NCI-H1436 (cell line): ENCODE measurements around the gene ZC3H15.
"Not testable (repeated sequence)": the region's sequence is repeated elsewhere in the genome, so short reads cannot be mapped to it uniquely, and the experiment has no call there.

Experiments
- DNase-seq: peaks from one replicate; lab custom pipeline; 2025; lab: John Stamatoyannopoulos, UW

ZC3H15 gene

DNA sequence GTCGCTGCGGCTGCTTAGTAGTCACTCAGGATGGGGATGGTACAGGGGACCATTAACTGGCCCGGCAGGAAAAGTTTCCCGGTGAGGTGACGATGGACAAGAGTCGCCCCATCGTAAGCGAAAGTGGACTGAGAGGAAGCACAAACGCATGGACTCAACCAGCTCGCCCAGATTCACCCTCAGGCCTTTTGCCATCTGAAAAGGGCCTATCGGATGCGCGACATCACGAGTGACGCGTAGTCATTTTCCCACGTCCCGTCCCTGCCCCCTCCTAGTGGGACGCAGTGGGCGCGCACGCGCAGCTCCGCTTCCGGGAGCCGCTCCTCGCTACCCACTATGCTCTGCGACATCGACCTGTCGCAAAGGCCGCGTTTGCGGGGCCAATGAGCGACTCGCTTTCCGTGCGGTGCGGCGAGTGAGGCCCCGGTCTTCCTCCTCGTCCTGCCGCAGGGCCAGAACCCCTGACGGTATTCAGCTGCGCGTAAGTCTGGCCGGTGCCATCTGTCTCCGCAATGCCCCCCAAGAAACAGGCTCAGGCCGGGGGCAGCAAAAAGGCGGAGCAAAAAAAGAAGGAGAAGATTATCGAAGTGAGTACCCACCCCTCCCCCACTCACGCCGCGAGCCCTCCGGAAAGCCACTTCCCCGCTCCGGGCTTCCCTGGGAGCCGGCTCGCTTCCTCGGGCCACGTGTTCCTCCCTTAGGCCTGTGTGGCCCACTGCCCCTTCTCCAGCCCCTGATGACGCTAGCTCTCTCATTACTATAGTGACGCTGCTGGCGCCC, at the start of gene ZC3H15:
Gene ZC3H15, plus strand, starts transcription at position 390 of the 780 bp plus-strand sequence. Its CDS starts 123 bp downstream, at position 513.
- peak; percentile 94 for DNase-seq

DNA sequence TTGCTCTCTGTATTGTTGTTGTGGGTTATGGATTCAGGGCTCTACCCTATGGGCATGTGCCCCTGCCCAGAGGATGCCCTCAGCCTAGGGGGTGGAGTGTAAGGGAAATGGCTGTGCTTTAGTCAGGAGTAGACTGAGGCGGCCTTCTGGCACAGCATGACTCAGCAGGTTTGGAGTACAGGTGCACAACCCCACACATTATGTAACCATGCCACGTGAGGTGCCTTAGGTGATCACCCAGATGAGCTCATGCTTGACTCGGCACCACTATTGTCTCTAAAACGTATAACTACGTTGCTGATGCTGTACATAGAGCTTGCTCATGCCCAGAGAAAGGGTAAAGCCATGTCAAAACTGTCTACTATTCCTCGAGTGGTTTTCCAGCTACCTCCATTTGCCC, 48.3 kb upstream of the ZC3H15 start:
- no peak for DNase-seq

DNA sequence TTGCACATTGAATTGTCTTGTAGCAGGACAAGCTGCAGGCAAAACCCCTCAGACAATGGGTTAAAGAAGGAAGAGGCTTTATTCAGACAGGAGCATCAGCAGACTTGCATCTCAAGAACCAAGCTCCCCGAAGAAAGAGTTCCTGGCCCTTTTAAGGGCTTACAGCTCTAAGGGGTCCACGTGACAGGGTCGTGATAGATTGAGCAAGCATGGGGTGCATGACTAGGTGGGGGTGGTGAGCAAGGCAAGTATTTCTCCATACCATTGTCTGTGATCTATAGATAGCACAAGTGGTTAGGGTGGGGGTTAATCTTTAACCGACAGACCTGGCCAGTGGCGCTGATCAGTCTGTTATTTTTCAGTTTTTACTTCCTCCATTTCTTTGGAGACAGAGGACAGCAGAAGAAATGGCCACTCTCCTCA, 46.4 kb upstream of the ZC3H15 start:
- DNase-seq: not testable (repeated sequence)

DNA sequence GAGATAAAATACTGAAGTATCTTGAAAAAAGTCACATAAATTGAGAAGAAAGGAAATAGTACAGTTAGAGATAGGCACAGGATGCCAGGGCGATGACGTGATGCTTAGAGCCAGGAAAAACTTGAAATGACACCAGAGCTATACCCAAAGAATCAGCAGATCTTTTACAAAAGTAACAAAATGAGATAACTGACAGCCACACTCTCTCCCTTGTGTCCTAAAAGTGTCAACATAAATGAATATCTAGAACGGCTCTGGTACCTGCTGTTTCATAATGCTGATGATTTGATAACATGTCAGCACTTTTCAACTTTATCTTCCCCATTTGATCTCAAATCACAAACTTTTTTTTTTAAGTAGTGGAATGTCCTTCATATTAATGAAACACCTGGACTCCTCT, 45.6 kb upstream of the ZC3H15 start:
- no peak for DNase-seq

DNA sequence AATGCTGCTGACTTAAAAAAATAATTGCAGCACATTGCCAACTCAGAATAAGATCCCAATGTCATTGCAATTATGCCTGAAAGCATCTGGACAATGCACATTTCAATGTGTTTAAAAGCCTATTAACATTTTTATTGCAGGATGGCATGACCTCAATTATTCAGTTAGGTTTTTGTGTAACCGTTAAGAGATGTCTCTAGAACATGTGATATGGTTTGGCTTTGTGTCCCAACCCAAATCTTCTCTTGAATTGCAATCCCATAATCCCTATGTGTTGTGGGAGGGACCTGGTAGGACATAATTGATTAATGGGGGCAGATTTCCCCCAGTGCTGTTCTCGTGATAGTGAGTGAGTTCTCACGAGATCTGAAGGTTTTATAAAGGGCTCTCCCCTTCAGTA, 43.2 kb upstream of the ZC3H15 start:
- no peak for DNase-seq

DNA sequence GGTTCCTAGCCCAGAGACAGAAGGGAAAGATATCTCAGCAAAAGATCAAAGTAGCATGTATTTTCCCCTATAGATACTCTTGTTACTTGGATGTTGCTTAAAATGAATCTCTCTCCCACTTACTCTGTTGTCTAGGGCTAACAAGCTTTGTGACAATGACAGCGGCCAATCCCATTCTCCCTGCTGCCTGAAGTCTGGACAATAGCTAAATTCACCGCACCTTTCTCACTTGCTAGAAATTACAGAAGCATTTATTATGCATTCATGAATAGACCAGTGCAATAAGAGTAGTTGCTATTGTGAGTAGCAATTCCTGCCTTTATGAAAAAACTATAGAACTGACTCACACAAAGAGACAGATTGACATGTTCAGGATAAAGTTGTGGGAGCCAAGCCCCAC, 42.2 kb upstream of the ZC3H15 start:
- DNase-seq: no peak

DNA sequence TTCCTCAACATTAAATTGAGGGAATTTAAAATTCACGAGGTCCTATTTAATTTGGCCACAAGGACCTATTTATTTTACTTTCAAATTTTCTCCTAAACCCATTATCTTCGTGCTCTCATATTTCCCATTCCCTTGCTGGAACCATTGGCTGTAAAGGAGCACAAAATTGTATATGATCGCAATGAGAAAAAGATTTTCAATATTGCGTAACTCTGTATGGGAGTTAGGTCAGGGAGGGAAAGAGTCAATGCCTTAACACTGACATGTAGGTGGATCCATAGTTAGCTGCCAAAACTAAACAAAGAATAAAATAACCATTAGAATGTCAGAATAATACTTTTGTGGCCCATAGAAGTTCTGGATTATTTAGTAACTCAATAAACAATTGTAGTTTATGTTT, 40.6 kb upstream of the ZC3H15 start:
- DNase-seq: no peak

DNA sequence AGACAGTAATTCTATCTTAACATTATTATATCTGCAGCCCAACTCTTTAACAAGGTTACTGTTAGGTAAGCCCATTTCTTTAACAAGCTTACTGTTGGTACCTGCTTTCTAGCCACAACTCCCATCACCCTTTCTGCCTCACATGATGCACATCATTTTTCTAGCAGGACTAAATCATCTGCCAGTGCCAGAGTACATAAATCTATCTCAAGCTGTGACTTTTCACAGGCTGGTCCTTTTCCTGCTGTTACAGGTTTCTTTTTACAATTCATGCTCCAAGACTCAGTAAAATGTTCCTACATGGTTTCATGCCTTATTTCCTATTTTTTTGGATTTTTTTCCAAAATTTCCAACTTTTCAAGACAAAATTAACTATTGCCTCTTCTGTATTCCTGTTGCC, 30.4 kb upstream of the ZC3H15 start:
- DNase-seq: no peak

DNA sequence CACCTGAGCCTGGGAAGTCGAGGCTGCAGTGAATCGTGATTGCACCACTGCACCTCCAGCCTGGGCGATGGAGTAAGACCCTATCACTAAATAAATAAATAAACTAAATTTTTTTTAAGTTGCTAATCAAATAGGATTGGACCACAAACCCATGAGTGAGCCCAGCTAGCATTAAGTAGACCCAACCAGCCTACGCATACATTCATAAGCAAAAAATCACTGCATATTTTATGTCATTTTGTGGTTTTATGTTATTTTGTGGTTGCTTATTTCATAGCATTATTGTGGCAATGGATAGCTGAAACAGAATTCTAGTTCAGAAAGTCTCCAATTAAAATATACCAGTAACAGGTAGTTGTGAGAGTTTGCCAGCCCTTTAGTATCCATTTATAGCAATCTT, 29.1 kb upstream of the ZC3H15 start:
- DNase-seq: no peak

DNA sequence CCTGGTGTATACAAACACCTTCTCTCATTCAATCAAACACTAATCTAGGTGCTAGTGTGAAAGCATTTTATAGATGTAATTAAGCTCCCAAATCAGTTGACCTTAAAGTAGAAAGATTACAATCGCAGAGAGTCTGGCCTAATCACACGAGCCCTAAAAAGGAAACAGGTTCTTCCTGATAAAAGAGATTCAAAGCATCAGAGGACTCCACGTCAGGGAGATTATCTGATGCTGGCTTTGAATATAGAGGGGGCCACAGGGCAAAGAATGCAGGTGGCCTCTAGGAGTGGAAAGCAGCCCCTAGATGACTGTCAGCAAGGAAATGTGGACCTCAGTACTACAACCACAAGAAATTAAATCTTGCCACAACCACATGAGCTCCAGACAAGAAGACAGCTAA, 28.2 kb upstream of the ZC3H15 start:
- no peak for DNase-seq

DNA sequence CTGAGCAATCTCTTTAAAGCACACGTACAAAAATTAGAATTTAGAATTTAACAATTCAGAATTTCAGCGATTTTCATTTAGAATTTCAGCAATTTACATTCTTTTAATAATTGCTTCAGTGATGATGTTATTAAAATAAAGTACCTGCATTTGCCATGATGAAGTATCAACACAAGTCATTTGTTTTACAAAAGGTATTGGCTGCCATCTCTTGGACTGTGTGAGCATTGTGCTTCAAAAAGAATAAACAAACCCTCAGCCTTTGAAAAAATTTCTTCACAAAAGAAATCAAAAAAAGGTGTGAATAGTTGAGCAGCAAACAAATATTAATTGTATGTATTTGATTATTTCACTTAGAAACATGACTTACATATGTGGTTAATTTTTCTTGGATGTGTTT, 27.1 kb upstream of the ZC3H15 start:
- DNase-seq: peak; percentile 31

DNA sequence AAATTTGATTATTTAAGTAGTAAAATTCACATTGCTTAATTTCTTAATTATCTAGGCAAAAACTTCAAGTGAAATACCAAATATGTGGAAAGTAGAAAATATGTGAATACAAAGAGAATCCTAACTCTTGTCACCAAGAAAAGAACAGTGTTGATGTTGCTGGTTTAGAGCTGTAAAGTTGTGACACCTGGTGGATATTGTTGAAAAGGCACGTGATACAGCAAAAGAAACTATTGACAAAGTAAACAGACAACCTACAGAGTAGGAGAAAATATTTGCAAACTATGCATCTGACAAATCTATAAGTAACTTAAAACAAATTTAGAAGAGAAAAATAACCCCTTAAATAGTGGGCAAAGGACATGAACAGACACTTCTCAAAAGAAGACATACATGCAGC, 25.6 kb upstream of the ZC3H15 start:
- no peak for DNase-seq

DNA sequence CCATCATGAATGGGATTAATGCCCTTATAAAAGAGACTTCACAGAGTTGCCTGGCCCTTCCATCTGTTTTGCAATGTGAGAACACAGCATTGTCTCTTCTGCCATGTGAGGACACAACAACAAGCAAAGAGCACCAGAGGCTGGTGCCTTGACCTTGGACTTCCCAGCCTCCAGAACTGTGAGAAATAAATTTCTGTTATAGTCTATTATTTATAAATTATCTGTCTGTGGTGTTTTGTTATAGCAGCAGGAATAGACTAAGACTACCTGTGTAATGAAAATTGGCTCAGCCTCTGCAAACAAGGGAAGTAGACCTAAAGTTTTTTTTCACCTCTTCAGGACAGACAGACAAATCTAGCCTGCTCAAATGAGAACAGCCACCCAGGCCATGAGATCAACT, 19.3 kb upstream of the ZC3H15 start:
- no peak for DNase-seq

DNA sequence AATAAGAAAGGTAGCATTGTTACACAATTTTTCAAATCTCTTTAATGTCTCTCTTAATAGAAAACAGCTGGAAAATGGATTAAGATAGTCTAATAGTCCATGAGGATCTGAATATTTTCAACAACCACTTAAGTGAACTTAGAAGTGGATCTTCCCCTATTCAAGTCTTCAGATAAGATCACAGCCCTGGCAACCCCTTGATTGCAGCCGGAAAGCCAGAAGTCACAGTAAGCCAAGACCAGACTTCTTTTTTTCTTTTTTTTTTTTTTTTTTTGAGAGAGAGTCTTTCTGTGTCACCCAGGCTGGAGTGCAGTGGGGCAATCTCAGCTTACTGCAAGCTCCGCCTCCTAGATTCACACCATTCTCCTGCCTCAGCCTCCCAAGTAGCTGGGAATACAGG, 18.6 kb upstream of the ZC3H15 start:
- no peak for DNase-seq

DNA sequence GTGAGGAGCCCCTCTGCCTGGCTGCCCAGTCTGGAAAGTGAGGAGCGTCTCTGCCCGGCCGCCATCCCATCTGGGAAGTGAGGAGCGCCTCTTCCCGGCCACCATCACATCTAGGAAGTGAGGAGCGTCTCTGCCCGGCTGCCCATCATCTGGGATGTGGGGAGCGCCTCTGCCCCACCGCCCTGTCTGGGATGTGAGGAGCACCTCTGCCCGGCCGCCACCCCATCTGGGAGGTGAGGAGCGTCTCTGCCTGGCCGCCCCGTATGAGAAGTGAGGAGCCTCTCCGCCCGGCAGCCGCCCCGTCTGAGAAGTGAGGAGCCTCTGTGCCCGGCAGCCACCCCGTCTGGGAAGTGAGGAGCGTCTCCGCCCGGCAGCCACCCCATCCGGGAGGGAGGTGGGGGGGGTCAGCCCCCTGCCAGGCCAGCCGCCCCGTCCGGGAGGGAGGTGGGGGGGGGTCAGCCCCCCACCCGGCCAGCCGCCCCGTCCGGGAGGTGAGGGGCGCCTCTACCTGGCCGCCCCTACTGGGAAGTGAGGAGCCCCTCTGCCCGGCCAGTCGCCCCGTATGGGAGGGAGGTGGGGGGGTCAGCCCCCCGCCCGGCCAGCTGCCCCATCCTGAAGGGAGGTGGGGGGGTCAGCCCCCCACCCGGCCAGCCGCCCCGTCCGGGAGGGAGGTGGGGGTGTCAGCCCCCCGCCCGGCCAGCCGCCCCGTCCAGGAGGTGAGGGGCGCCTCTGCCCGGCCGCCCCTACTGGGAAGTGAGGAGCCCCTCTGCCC, 13.2 kb upstream of the ZC3H15 start:
- DNase-seq: not testable (repeated sequence)

DNA sequence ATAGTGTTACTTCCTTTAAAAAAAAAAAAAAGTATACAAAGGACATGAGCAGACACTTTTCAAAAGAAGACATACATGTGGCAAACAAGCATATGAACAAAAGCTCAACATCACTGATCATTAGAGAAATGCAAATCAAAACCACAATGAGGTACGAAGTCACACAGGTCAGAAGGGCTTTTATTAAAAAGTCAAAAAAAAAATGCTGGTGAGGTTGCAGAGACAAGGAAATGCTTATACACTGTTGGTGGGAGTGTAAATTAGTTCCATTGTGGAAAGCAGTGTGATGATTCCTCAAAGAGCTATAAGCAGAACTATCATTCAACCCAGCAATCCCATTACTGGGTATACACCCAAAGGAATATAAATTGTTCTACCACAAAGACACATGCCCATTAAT, 11.8 kb upstream of the ZC3H15 start:
- not testable (repeated sequence) for DNase-seq

DNA sequence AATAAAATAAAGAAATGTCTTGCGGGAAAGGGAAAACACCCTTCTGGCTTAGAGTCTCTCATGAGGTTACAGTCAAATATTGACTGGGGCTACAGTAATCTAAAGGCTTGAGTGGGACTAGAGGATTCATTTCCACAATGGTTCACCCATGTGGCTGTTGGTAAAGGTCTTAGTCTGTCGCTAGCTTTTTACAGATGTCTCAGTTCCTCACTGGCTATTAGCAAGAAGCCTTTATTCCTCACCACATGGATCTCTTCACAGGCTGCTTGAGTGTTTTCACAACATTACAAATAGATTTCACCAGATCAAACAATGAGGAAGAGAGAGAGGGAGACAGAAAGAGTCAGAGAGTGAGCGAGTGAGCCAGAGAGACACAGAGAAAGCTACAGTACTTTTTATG, 8.3 kb upstream of the ZC3H15 start:
- no peak for DNase-seq

DNA sequence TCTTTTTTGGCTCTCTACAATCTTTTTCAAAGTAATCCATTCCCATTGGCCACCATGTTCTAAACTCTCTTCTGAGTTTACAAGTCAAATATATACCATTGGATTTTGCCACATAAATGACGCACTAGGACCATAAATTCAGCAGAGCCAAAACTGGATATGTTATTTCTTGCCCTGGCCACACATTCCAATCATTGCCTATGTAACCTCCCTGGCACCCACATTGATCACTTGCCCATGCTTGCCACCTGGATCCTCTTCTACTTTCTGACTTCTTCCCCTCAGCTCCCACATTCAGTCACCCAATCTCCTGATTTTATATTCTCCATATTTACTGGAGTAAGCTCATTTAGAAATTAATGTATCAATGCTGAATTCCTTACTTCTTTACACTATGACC, 5.1 kb upstream of the ZC3H15 start:
- DNase-seq: no peak

DNA sequence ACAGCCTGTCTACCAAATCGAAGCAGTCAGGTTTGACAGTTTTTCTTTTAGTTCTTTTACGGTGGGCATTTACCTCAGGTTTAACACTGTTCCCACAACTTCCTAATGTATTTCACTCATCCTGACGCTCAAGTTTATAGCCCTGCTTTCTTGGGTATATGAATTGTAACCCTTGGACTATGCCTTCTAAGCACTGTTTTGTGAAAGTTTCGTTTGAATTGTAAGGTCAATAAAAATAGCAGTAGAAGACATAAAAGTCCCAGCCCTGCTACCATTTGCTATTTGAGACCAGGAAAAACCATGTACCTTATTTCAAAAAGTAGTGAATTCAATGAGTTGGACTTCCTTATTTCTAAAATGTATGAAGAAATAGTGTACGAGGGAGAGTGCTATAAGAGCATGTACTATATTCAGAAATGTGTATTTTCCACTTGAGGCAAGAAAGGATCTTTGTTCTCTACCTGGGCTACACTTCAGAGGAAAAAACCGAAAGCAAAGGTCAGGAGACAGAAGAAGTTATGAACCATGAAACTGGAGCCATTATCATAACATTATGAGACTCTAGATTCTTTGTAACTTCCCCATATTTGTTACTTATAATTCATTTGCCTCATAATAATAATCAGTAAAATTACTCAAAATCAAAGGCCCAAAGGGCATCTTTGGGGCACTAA, 1.9 kb upstream of the ZC3H15 start:
- no peak for DNase-seq

DNA sequence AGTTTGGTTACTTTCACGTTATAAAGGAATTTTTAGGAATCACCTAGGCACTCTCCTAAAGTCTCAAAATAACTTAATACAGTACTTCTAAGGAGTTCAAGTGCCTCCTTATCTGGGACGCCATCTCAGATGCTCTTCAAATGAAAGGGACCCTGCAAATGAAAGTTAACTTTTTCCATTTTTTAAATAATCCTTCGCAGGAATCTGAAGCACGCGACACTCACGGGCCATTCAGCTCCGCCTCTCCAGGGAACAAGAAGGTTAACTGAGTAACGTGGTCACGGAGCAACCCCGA, 537 bp upstream of the ZC3H15 start:
- DNase-seq: no peak

DNA sequence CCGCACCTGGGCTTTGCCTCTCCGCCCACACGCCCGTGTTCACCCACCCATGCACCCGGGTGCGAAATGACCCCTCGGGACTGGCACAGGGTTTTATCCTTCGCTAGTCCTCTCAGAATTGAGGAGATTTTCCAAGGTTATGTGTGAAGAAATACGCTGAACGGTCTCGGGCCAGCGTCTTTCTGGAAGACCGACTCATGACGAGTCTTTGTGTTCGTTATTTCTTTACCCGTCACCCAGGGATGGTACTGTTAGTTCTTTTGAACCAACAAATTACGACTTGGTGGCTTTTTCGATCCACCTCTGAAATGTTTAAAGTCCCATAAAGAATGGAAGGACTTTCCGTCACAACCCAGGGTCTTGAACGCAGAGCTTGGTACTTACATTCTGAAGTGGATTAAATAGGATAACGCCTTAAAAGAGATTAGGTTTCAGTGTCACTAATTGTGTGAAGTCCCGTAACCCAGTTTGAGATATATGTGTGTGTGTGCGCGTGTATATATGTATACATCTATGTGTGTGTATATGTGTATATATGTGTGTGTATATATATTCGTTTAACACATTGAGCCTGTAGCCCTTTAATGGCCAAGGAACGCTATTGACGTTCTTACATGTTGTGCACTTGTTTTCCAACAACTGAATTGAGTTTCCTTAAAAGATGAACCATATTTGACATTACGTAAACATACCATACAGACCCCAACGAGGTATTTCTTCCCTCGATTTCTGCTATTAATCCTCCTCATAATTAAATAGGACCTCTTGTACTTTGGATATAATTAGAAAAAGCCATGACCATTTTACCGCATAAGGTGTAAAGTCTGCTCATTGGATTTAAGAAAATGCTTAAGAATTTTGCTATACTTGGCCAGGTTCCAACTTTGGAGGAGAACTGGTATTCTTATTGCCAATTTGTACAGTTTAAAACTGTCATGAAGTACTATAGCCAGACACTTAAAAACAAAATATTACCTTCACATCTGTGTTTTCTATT, 889 bp downstream of the ZC3H15 start:
- no peak for DNase-seq

DNA sequence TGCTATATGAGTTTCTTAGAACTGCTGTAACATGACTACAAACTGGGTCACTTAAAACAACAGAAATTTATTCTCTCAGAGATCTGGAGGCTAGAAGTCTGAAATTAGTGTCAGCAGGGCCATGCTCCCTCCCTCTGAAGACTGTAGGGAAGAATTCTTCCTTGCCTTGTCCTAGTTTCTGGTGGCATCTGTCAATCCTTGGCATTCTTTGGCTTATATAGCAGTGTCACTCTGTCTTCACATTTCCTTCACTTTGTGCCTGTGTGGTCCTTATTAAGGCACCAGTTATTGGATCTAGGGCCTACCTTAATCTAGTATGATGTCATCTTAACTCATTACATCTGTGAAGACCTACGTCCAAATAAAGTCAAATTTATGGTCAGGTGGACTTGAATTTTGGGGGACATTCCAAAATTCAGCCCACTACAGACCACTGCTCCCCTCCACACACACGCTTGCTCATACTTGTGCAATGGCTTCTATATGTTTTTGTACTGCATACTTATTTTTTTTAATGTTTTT, 7.6 kb downstream of the ZC3H15 start:
- DNase-seq: no peak
